Measurements from ENCODE around the gene PLCB2.

- TF ChIP-seq, protein P1, sequence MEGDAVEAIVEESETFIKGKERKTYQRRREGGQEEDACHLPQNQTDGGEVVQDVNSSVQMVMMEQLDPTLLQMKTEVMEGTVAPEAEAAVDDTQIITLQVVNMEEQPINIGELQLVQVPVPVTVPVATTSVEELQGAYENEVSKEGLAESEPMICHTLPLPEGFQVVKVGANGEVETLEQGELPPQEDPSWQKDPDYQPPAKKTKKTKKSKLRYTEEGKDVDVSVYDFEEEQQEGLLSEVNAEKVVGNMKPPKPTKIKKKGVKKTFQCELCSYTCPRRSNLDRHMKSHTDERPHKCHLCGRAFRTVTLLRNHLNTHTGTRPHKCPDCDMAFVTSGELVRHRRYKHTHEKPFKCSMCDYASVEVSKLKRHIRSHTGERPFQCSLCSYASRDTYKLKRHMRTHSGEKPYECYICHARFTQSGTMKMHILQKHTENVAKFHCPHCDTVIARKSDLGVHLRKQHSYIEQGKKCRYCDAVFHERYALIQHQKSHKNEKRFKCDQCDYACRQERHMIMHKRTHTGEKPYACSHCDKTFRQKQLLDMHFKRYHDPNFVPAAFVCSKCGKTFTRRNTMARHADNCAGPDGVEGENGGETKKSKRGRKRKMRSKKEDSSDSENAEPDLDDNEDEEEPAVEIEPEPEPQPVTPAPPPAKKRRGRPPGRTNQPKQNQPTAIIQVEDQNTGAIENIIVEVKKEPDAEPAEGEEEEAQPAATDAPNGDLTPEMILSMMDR (IDR thresholded peaks at IDR 0.05) = no peak
- no peak for TF ChIP-seq EP300 (IDR thresholded peaks at IDR 0.05)
- no peak for TF ChIP-seq POLR2A (IDR thresholded peaks at IDR 0.05)
- TF ChIP-seq POLR2AphosphoS5 (IDR thresholded peaks at IDR 0.05) = no peak
Measured at GRCh38 chr15:40283615-40284300, 24.0 kb downstream of the PLCB2 start.

Measured in gastroesophageal sphincter (tissue), 3 donors.